Fibroblast of the aortic adventitia (primary cell): Measurements from ENCODE around the gene LMBR1. TPM values are rescaled to one million over a fixed set of nuclear protein-coding genes. Genes with fewer than 3 reads are reported as not detected.
"Not testable (repeated sequence)": the region's sequence is repeated elsewhere in the genome, so short reads cannot be mapped to it uniquely, and the experiment has no call there.

Experiments used
- DNase-seq: peaks from one replicate; pipeline ENCODE4 v3.0.0-alpha.2; 2010; ENCODE audit warnings: low read depth
- H3K4me3 ChIP-seq: 2 replicates; pipeline ENCODE4 v1.5.1; 2011; ENCODE audit warnings: low read depth, mild to moderate bottlenecking, control low read depth, low read length, moderate library complexity
- total RNA-seq: library from RNA; depleted of rRNA; stranded (reverse); fragments of >200 nt; gene quantifications from 2 replicates; pipeline ENCODE4 v1.2.3, GENCODE V29; 2012; ENCODE audit warnings: low replicate concordance
- TF ChIP-seq, protein P1 (sequence below): IDR thresholded peaks from 2 replicates; pipeline ENCODE4 v1.5.1; 2011; ENCODE audit warnings: mild to moderate bottlenecking, low read length, control low read depth, inconsistent platforms; ENCODE audit not compliant: insufficient read depth

LMBR1 gene
- 45.3 and 63.2 TPM in 2 replicates for total RNA-seq

GRCh38 chr7:156892821-156893706, at the start of gene LMBR1:
Gene LMBR1, minus strand, starts transcription at chr7:156893183. Its CDS starts 190 bp downstream, at chr7:156892993.
- DNase-seq = peak; percentile 94
- peak within 1 kb of the TSS; percentile 91 for H3K4me3 ChIP-seq
- TF ChIP-seq, protein P1, sequence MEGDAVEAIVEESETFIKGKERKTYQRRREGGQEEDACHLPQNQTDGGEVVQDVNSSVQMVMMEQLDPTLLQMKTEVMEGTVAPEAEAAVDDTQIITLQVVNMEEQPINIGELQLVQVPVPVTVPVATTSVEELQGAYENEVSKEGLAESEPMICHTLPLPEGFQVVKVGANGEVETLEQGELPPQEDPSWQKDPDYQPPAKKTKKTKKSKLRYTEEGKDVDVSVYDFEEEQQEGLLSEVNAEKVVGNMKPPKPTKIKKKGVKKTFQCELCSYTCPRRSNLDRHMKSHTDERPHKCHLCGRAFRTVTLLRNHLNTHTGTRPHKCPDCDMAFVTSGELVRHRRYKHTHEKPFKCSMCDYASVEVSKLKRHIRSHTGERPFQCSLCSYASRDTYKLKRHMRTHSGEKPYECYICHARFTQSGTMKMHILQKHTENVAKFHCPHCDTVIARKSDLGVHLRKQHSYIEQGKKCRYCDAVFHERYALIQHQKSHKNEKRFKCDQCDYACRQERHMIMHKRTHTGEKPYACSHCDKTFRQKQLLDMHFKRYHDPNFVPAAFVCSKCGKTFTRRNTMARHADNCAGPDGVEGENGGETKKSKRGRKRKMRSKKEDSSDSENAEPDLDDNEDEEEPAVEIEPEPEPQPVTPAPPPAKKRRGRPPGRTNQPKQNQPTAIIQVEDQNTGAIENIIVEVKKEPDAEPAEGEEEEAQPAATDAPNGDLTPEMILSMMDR = peak; percentile 82

DNA sequence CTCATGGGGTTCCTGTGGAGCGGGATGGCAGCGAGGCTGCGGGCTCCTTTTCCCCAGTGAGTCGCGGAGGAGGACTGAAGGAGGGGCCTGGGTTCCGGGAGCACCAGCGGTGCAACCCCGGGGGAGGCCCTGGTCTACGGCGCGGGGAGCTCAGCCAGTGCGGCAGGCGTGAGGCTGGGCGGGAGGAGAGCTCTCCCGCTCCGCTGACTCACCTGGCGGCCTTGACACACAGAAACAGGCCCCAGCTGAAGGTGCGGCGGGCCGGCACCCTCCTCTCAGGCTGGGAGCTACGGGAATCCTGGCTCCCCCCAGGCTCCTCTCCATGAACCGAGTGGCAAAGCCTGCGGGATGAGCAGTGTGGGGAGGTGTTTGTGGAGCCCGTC, 49.7 kb upstream of the LMBR1 start:
- DNase-seq = no peak
- H3K4me3 ChIP-seq = no peak overlapping the region
- TF ChIP-seq, protein P1 = no peak

GRCh38 chr7:156941393-156942182, 48.6 kb upstream of the LMBR1 start:
- no peak for DNase-seq

DNA sequence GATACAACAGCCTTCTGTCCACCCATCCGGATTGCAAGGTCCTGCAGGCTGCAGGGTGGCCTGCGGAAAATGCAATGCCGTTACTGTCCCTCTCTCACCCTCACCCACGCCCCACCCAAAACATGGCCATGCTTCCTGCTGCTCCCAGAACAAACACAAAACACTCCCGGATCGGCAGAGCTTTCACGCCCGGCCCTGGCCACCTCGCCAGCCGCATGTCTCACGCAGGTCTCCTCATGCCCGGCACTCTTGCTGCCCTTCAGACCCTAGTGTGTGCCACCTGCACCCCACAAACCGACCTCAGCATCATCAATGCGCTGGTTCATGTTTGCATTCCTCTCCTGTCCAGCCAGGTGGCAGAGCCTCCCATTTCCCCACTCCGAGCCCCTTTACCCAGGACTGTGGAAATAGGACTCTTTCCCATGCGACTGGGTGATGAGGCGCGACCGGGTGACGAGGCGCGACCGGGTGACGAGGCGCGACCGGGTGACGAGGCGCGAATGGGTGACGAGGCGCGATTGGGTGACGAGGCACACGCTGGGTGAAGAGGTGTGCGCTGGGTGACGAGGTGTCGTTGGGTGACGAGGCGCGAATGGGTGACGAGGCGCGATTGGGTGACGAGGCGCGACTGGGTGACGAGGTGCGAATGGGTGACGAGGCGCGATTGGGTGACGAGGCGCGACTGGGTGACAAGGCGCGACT, 47.6 kb upstream of the LMBR1 start:
- DNase-seq = no peak
- TF ChIP-seq, protein P1 = no peak
- H3K4me3 ChIP-seq = no peak overlapping the region

More at GRCh38 chr7:156941393-156942182, 48.6 kb upstream of the LMBR1 start:
- TF ChIP-seq, protein P1 = no peak
- H3K4me3 ChIP-seq = no peak overlapping the region

DNA sequence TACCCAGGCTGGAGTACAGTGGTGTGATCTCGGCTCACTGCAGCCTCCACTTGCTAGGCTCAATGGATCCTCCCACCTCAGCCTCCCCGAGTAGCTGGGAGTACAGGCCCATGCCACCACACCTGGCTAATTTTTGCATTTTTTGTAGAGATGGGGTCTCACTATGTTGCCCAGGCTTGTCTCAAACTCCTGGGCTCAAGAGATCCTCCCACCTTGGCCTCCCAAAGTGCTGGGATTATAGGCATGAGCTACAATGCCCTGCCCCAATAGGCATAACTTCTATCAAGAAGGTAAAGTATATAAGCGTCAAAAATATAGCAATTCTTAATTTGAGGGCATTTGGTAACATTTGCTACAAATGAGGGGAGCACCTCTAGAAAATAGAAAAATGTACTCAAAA, 43.8 kb upstream of the LMBR1 start:
- H3K4me3 ChIP-seq, DNase-seq: not testable (repeated sequence)

- DNase-seq = no peak
These were observed 42.3 kb upstream of the LMBR1 start for GRCh38 chr7:156935250-156935649.

More at GRCh38 chr7:156935250-156935649, 42.3 kb upstream of the LMBR1 start:
- H3K4me3 ChIP-seq = no peak overlapping the region
- TF ChIP-seq, protein P1 = no peak
